IMR-90 (cell line): ENCODE data around the gene PROZ. TPM values are rescaled to one million over a fixed set of nuclear protein-coding genes. Genes with fewer than 3 reads are reported as not detected.
A peak's percentile ranks its signal among the peaks of the same experiment; 100 is the strongest.

Experiments
- ATAC-seq: fragments of 200-7000 bp; cut with Tn5 transposase; 2 replicates; pipeline ENCODE4 v1.9.1; 2020; ENCODE audit warnings: low read depth, mild to moderate bottlenecking, moderate library complexity
- BruUV-seq: library from RNA; stranded (reverse); fragments of 400-500 nt; replicated peaks from 2 replicates; lab custom pipeline; 2021; lab: Mats Ljungman, UMichigan
- CTCF ChIA-PET: fragments of 300-600 bp; formaldehyde crosslinking; extraction: SDS; loops from one replicate; lab custom pipeline; 2021; ENCODE audit warnings: antibody characterized with exemption; lab: Yijun Ruan, JAX
- POLR2A ChIA-PET: fragments of 300-600 bp; sonication (Branson Sonifier 250); formaldehyde crosslinking; loops from one replicate; lab custom pipeline; 2022; ENCODE audit warnings: antibody characterized with exemption; ENCODE audit not compliant: unreplicated experiment; lab: Charles Lee
- DNase-seq: peaks from one replicate; pipeline ENCODE4 v3.0.0; 2013
- H2AFZ ChIP-seq: replicated peaks from 2 replicates; pipeline ENCODE3; 2013; ENCODE audit warnings: low read length, mild to moderate bottlenecking; ENCODE audit not compliant: poor library complexity
- H2AK5ac ChIP-seq: 2 replicates; pipeline ENCODE4 v1.6.1; 2013; ENCODE audit warnings: low read depth, low read length, inconsistent platforms
- H2AK9ac ChIP-seq: replicated peaks from 2 replicates; pipeline ENCODE3; 2013; ENCODE audit warnings: mild to moderate bottlenecking, low read depth, low read length, moderate library complexity; ENCODE audit not compliant: poor library complexity
- H2BK120ac ChIP-seq: 2 replicates; pipeline ENCODE4 v1.6.1; 2013; ENCODE audit warnings: low read depth, low read length, inconsistent platforms
- H2BK15ac ChIP-seq: 3 replicates; pipeline ENCODE4 v1.6.1; 2013; ENCODE audit warnings: low read depth, low read length, inconsistent platforms
- H2BK20ac ChIP-seq: 2 replicates; pipeline ENCODE4 v1.6.1; 2013; ENCODE audit warnings: low read depth, mild to moderate bottlenecking, inconsistent platforms, low read length, moderate library complexity
- H2BK5ac ChIP-seq: 2 replicates; pipeline ENCODE4 v1.6.1; 2013; ENCODE audit warnings: mild to moderate bottlenecking, low read depth, low read length, inconsistent platforms; ENCODE audit not compliant: poor library complexity, severe bottlenecking
- H3K14ac ChIP-seq: replicated peaks from 2 replicates; pipeline ENCODE4 v1.6.1; 2013; ENCODE audit warnings: low read depth, low read length, inconsistent platforms
- H3K18ac ChIP-seq: 2 replicates; pipeline ENCODE4 v1.6.1; 2013; ENCODE audit warnings: low read depth, low read length, control low read depth
- H3K23ac ChIP-seq: 2 replicates; pipeline ENCODE4 v1.6.1; 2013; ENCODE audit warnings: low read depth, low read length, inconsistent platforms
- H3K27ac ChIP-seq: 2 replicates; pipeline ENCODE4 v1.5.1; 2013; ENCODE audit warnings: mild to moderate bottlenecking, control low read depth, low read length; ENCODE audit not compliant: insufficient read depth
- H3K27me3 ChIP-seq: 2 replicates; pipeline ENCODE4 v1.6.1; 2013; ENCODE audit warnings: low read length; ENCODE audit not compliant: control insufficient read depth, insufficient read depth
- H3K36me3 ChIP-seq: 2 replicates; pipeline ENCODE4 v1.6.1; 2013; ENCODE audit warnings: low read length, mixed read lengths; ENCODE audit not compliant: control insufficient read depth, insufficient read depth
- H3K4ac ChIP-seq: 2 replicates; pipeline ENCODE4 v1.6.1; 2013; ENCODE audit warnings: low read depth, low read length, inconsistent platforms
- H3K4me1 ChIP-seq: 2 replicates; pipeline ENCODE4 v1.6.1; 2013; ENCODE audit warnings: low read length, mixed read lengths; ENCODE audit not compliant: control insufficient read depth, insufficient read depth
- H3K4me2 ChIP-seq: 2 replicates; pipeline ENCODE4 v1.6.1; 2013; ENCODE audit warnings: low read depth, mild to moderate bottlenecking, control low read depth, low read length, moderate library complexity
- H3K4me3 ChIP-seq: 2 replicates; pipeline ENCODE4 v1.5.1; 2013; ENCODE audit warnings: low read depth, mild to moderate bottlenecking, control low read depth, low read length, moderate library complexity; ENCODE audit not compliant: insufficient read depth
- H3K56ac ChIP-seq: 2 replicates; pipeline ENCODE4 v1.6.1; 2013; ENCODE audit warnings: low read length, inconsistent platforms; ENCODE audit not compliant: insufficient read depth; ENCODE audit errors: extremely low read depth
- H3K79me1 ChIP-seq, 2 experiments: 2 replicates each; pipeline ENCODE4 v1.6.1; 2013; ENCODE audit warnings: low read length in 2 of 2, inconsistent platforms in 1 of 2, low read depth in 1 of 2
- H3K9ac ChIP-seq: 2 replicates; pipeline ENCODE4 v1.6.1; 2013; ENCODE audit warnings: low read depth, low read length, control low read depth
- H3K9me1 ChIP-seq: 2 replicates; pipeline ENCODE4 v1.6.1; 2013; ENCODE audit warnings: low read length, inconsistent platforms; ENCODE audit not compliant: insufficient read depth
- H3K9me3 ChIP-seq: 2 replicates; pipeline ENCODE4 v1.6.1; 2013; ENCODE audit warnings: low read length; ENCODE audit not compliant: control insufficient read depth, insufficient read depth
- H4K20me1 ChIP-seq: 2 replicates; pipeline ENCODE4 v1.6.1; 2013; ENCODE audit warnings: low read length, inconsistent platforms; ENCODE audit not compliant: insufficient read depth
- H4K5ac ChIP-seq: 2 replicates; pipeline ENCODE4 v1.6.1; 2013; ENCODE audit warnings: mild to moderate bottlenecking, low read depth, low read length, control low read depth
- H4K8ac ChIP-seq, 2 experiments: 2 replicates each; pipeline ENCODE4 v1.6.1; 2013; ENCODE audit warnings: low read depth in 2 of 2, low read length in 2 of 2, control low read depth in 1 of 2, inconsistent platforms in 1 of 2
- H4K91ac ChIP-seq: 2 replicates; pipeline ENCODE4 v1.6.1; 2013; ENCODE audit warnings: low read depth, low read length, inconsistent platforms; ENCODE audit not compliant: insufficient read depth
- BHLHE40 ChIP-seq: fragments of 150-350 bp; IDR thresholded peaks from 2 replicates; pipeline ENCODE4 v1.6.1; 2016; ENCODE audit warnings: mild to moderate bottlenecking, low read depth, low read length
- CEBPB ChIP-seq: IDR thresholded peaks from 2 replicates; pipeline ENCODE4 v1.6.1; 2012; ENCODE audit warnings: low read depth, low read length, improper control_type of control experiment
- CHD1 ChIP-seq: IDR thresholded peaks from 2 replicates; pipeline ENCODE4 v1.6.1; 2012; ENCODE audit warnings: low read depth, low read length, improper control_type of control experiment
- CTCF ChIP-seq: conservative IDR thresholded peaks from 2 replicates; pipeline ENCODE4 v1.5.1; 2012; ENCODE audit warnings: mild to moderate bottlenecking, low read depth, low read length, improper control_type of control experiment
- FOS ChIP-seq: fragments of 150-350 bp; IDR thresholded peaks from 2 replicates; pipeline ENCODE4 v1.6.1; 2016; ENCODE audit warnings: low read depth, low read length
- MAFK ChIP-seq: IDR thresholded peaks from 2 replicates; pipeline ENCODE4 v1.6.1; 2012; ENCODE audit warnings: low read depth, low read length, improper control_type of control experiment
- MAZ ChIP-seq: IDR thresholded peaks from 2 replicates; pipeline ENCODE4 v1.6.1; 2012; ENCODE audit warnings: low read depth, mild to moderate bottlenecking, low read length, improper control_type of control experiment, moderate library complexity, borderline replicate concordance
- MXI1 ChIP-seq: IDR thresholded peaks from 2 replicates; pipeline ENCODE4 v1.6.1; 2012; ENCODE audit warnings: low read depth, mild to moderate bottlenecking, low read length, moderate library complexity, borderline replicate concordance
- NFE2L2 ChIP-seq: fragments of 150-350 bp; IDR thresholded peaks from 2 replicates; pipeline ENCODE4 v1.6.1; 2016; ENCODE audit warnings: low read depth, mild to moderate bottlenecking, low read length
- POLR2A ChIP-seq: IDR thresholded peaks from 2 replicates; pipeline ENCODE4 v1.6.1; 2012; ENCODE audit warnings: mild to moderate bottlenecking, low read depth, low read length
- RAD21 ChIP-seq: IDR thresholded peaks from 2 replicates; pipeline ENCODE4 v1.6.1; 2012; ENCODE audit warnings: low read length, improper control_type of control experiment
- RCOR1 ChIP-seq: IDR thresholded peaks from 2 replicates; pipeline ENCODE4 v1.6.1; 2012; ENCODE audit warnings: mild to moderate bottlenecking, low read length, improper control_type of control experiment; ENCODE audit not compliant: insufficient replicate concordance
- RFX5 ChIP-seq: IDR thresholded peaks from 2 replicates; pipeline ENCODE4 v1.8.0; 2012; ENCODE audit warnings: low read depth, mild to moderate bottlenecking, low read length, moderate library complexity
- SMC3 ChIP-seq: fragments of 150-350 bp; IDR thresholded peaks from 2 replicates; pipeline ENCODE4 v1.6.1; 2016; ENCODE audit warnings: low read depth, mild to moderate bottlenecking, antibody characterized with exemption, low read length, moderate library complexity
- WGBS, 2 experiments: methylation state at CpG; one replicate each; pipeline versions ENCODE4 v1.1.5 to v1.1.7; 2013; ENCODE audit warnings: missing lambda C conversion rate in 2 of 2; ENCODE audit not compliant: insufficient read length in 1 of 2; ENCODE audit errors: extremely low coverage in 2 of 2; 5-methylcytosine and 5-hydroxymethylcytosine counted together
- dilution Hi-C: fragments of 300-500 bp; cut with HindIII; formaldehyde crosslinking; loops from one replicate; pipeline ENCODE4 v1.14.3; 2018; ENCODE audit warnings: low sequenced_read_pairs; ENCODE audit not compliant: unreplicated experiment
- in situ Hi-C: fragments of 300-500 bp; cut with MboI; formaldehyde crosslinking; loops from 3 replicates; pipeline ENCODE4 v1.14.3; 2019; ENCODE audit warnings: low sequenced_read_pairs, inconsistent platforms, mixed read lengths
- intact Hi-C: fragments of 100-400 bp; cut with micrococcal nuclease; formaldehyde crosslinking; loops from 2 replicates; pipeline ENCODE4 v1.10.0; 2022
- polyA plus RNA-seq, 3 experiments: library from polyadenylated mRNA; depleted of rRNA; stranded (reverse); fragments of >200 nt; gene quantifications; 2 replicates each; pipeline ENCODE4 v1.2.3, GENCODE V29; 2012; ENCODE audit warnings: low replicate concordance in 1 of 3
- total RNA-seq: library from RNA; depleted of rRNA; stranded (reverse); fragments of >200 nt; gene quantifications from 2 replicates; pipeline ENCODE4 v1.2.3, GENCODE V29; 2012
- TF ChIP-seq, protein P1 (sequence below): fragments of 150-350 bp; IDR thresholded peaks from 2 replicates; pipeline ENCODE4 v1.6.1; 2017; ENCODE audit warnings: mild to moderate bottlenecking, antibody characterized with exemption, low read length, low read depth

PROZ gene
- total and polyA plus RNA-seq, 2 of the 4 experiments (the other 2 are of a cell fraction): not detected

DNA sequence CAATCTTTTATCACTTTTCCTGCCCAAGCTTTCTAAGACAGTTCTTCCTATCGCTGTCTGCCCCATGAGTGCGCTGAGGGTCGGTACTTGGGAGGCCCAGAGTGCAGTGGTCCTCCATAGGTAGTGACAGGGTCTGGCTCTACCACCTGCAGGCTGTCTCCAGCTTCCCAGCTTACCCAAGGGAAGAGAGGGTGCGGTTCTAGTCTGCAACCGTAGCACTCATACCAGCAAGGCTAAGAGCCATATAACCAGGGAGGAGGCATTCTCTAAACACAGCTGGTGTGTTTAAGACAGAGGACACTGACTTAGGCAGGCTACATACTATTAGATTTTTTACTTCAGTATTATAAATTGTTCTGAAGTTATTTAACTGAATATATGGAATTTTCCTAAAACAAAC lies 8.2 kb downstream of the PROZ start:
- Histone ChIP-seq H3K23ac (no peak overlapping the region), H3K4me3 (no peak overlapping the region), H2AFZ (no peak overlapping the region), H4K91ac (peak overlapping the region; percentile 41; the same call in 1 of the 2 replicates), H2BK20ac (no peak overlapping the region), H2BK120ac (no peak overlapping the region), H3K9me1 (peaks cover 4% of the 10 kb centered on the region; the same call in 1 of the 2 replicates), H4K8ac (no peak overlapping the region), H3K14ac (0 out of 2 replicates have a peak overlapping the region, but pooled peaks have one; percentile 8), H4K5ac (no peak overlapping the region), H2BK15ac (no peak overlapping the region), H3K9me3 (0 out of 2 replicates have a peak, but pooled peaks cover 2% of the 10 kb centered on the region), H3K4ac (peak overlapping the region; percentile 59), H3K18ac (no peak overlapping the region), H3K27ac (no peak overlapping the region), H3K4me2 (no peak overlapping the region), H3K9ac (no peak overlapping the region), H2AK9ac (peak overlapping the region; percentile 85), H3K4me1 (peaks cover 8% of the 10 kb centered on the region), H3K36me3 (peaks cover 16% of the 10 kb centered on the region), H3K56ac (no peak overlapping the region), H4K20me1 (no peaks in the 10 kb centered on the region), H3K27me3 (no peaks in the 10 kb centered on the region), H2BK5ac (no peak overlapping the region), H2AK5ac (0 out of 2 replicates have a peak overlapping the region, but pooled peaks have one; percentile 33), H3K79me1 (peaks cover 0 to 9% of the 10 kb centered on the region in 2 experiments; a peak in 1 of 4 replicates)
- 90% methylated on average over 2 of the region's 5 CpGs; no CpG with 5 or more reads in 1 of the 2 experiments for WGBS, 2 experiments
- no TSS peak for BruUV-seq
- POLR2A ChIA-PET: no interaction called here
- ATAC-seq (no peak), DNase-seq (no peak)
- intact Hi-C loops (no loop called here), in situ Hi-C loops (no loop called here), dilution Hi-C loops (no loop called here)
- no peak for TF ChIP-seq MAZ
- TF ChIP-seq FOS: no peak
- no peak for TF ChIP-seq RAD21
- no peak for TF ChIP-seq MXI1
- TF ChIP-seq CTCF: no peak
- TF ChIP-seq, protein P1, sequence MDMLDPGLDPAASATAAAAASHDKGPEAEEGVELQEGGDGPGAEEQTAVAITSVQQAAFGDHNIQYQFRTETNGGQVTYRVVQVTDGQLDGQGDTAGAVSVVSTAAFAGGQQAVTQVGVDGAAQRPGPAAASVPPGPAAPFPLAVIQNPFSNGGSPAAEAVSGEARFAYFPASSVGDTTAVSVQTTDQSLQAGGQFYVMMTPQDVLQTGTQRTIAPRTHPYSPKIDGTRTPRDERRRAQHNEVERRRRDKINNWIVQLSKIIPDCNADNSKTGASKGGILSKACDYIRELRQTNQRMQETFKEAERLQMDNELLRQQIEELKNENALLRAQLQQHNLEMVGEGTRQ: no peak
- no peak for TF ChIP-seq NFE2L2
- TF ChIP-seq MAFK: no peak
- TF ChIP-seq POLR2A: no peak
- no peak for TF ChIP-seq CHD1
- no peak for TF ChIP-seq BHLHE40
- TF ChIP-seq SMC3: no peak
- no peak for TF ChIP-seq CEBPB
- TF ChIP-seq RCOR1: no peak
- TF ChIP-seq RFX5: no peak
- CTCF ChIA-PET: no interaction called here
